IPS-20b (cell line): ENCODE measurements around the gene EIF1AX.
A peak's percentile ranks its signal among the peaks of the same experiment; 100 is the strongest.
"Not testable (repeated sequence)": the region's sequence is repeated elsewhere in the genome, so short reads cannot be mapped to it uniquely, and the experiment has no call there.

Source experiments
- H3K27ac ChIP-seq: one replicate; pipeline ENCODE4 v1.5.1; 2013; ENCODE audit warnings: low read length
- H3K27me3 ChIP-seq: 2 replicates; pipeline ENCODE4 v1.6.1; 2013; ENCODE audit warnings: mild to moderate bottlenecking, low read length, inconsistent platforms; ENCODE audit not compliant: insufficient read depth
- H3K36me3 ChIP-seq: 2 replicates; pipeline ENCODE4 v1.6.1; 2013; ENCODE audit warnings: low read depth, mild to moderate bottlenecking, inconsistent platforms, low read length, moderate library complexity; ENCODE audit not compliant: insufficient read depth
- H3K4me1 ChIP-seq: 2 replicates; pipeline ENCODE4 v1.6.1; 2013; ENCODE audit warnings: mild to moderate bottlenecking, control low read depth, inconsistent platforms, low read length, moderate library complexity; ENCODE audit not compliant: insufficient read depth
- H3K4me3 ChIP-seq: 2 replicates; pipeline ENCODE4 v1.5.1; 2013; ENCODE audit warnings: mild to moderate bottlenecking, low read length, inconsistent platforms
- H3K9ac ChIP-seq: 2 replicates; pipeline ENCODE4 v1.6.1; 2013; ENCODE audit warnings: low read depth, mild to moderate bottlenecking, inconsistent platforms, low read length, moderate library complexity
- H3K9me3 ChIP-seq: 2 replicates; pipeline ENCODE4 v1.6.1; 2013; ENCODE audit warnings: mild to moderate bottlenecking, low read depth, low read length, inconsistent platforms; ENCODE audit not compliant: insufficient read depth

The EIF1AX gene

GRCh38 chrX:20147561-20147960 lies 5.9 kb upstream of the EIF1AX start:
- H3K27me3 ChIP-seq: no peaks in the 10 kb centered on the region
- H3K9me3 ChIP-seq: no peaks in the 10 kb centered on the region
- no peaks in the 10 kb centered on the region for H3K4me1 ChIP-seq
- H3K4me3 ChIP-seq: no peak overlapping the region
- 0 out of 2 replicates have a peak, but pooled peaks cover 1% of the 10 kb centered on the region for H3K36me3 ChIP-seq
- H3K27ac ChIP-seq: no peak overlapping the region
- H3K9ac ChIP-seq: no peak overlapping the region

GRCh38 chrX:20144491-20144890 lies 2.9 kb upstream of the EIF1AX start:
- Histone ChIP-seq H3K4me1 (no peaks in the 10 kb centered on the region), H3K4me3 (no peak overlapping the region), H3K27ac (no peak overlapping the region), H3K9me3 (no peaks in the 10 kb centered on the region), H3K9ac (no peak overlapping the region), H3K36me3 (peaks cover 9% of the 10 kb centered on the region), H3K27me3 (no peaks in the 10 kb centered on the region)

- H3K27ac ChIP-seq: no peak overlapping the region
- H3K36me3 ChIP-seq: peaks cover 18% of the 10 kb centered on the region
- H3K9ac ChIP-seq: no peak overlapping the region
- peaks cover 3% of the 10 kb centered on the region; the same call in 1 of the 2 replicates for H3K4me1 ChIP-seq
- no peaks in the 10 kb centered on the region for H3K27me3 ChIP-seq
- no peak overlapping the region for H3K4me3 ChIP-seq
- no peaks in the 10 kb centered on the region for H3K9me3 ChIP-seq
Measured at GRCh38 chrX:20143561-20143960, 1.9 kb upstream of the EIF1AX start.

GRCh38 chrX:20143111-20143510 lies 1.5 kb upstream of the EIF1AX start:
- Histone ChIP-seq H3K27me3 (no peaks in the 10 kb centered on the region), H3K4me1 (peaks cover 3% of the 10 kb centered on the region; the same call in 1 of the 2 replicates), H3K9ac (no peak overlapping the region), H3K4me3 (no peak overlapping the region), H3K36me3 (peaks cover 22% of the 10 kb centered on the region), H3K9me3 (no peaks in the 10 kb centered on the region), H3K27ac (no peak overlapping the region)

- no peak overlapping the region for H3K27ac ChIP-seq
- peaks cover 47% of the 10 kb centered on the region for H3K36me3 ChIP-seq
- H3K4me3 ChIP-seq: peak overlapping the region; percentile 97
- H3K9ac ChIP-seq: peak overlapping the region; percentile 95; the same call in 1 of the 2 replicates
- peaks cover 3% of the 10 kb centered on the region; the same call in 1 of the 2 replicates for H3K4me1 ChIP-seq
- no peaks in the 10 kb centered on the region for H3K27me3 ChIP-seq
- H3K9me3 ChIP-seq: no peaks in the 10 kb centered on the region
Measured at GRCh38 chrX:20140420-20140819, 1.2 kb downstream of the EIF1AX start.

GRCh38 chrX:20139966-20140365 lies 1.7 kb downstream of the EIF1AX start:
- Histone ChIP-seq H3K4me3 (peak overlapping the region; percentile 97), H3K36me3 (peaks cover 51% of the 10 kb centered on the region), H3K9me3 (no peaks in the 10 kb centered on the region), H3K4me1 (peaks cover 3% of the 10 kb centered on the region; the same call in 1 of the 2 replicates), H3K27ac (no peak overlapping the region), H3K27me3 (no peaks in the 10 kb centered on the region), H3K9ac (peak overlapping the region; percentile 95; the same call in 1 of the 2 replicates)

- Histone ChIP-seq H3K9me3 (no peaks in the 10 kb centered on the region), H3K4me1 (peaks cover 3% of the 10 kb centered on the region; the same call in 1 of the 2 replicates), H3K36me3 (peaks cover 87% of the 10 kb centered on the region), H3K27me3 (no peaks in the 10 kb centered on the region), H3K27ac (no peak overlapping the region), H3K9ac (no peak overlapping the region), H3K4me3 (no peak overlapping the region)
Measured at GRCh38 chrX:20135944-20136343, 5.7 kb downstream of the EIF1AX start.

- Histone ChIP-seq H3K27me3 (no peaks in the 10 kb centered on the region), H3K9me3 (no peaks in the 10 kb centered on the region), H3K36me3 (peaks cover 87% of the 10 kb centered on the region), H3K4me1 (no peaks in the 10 kb centered on the region), H3K4me3 (no peak overlapping the region), H3K9ac (no peak overlapping the region), H3K27ac (no peak overlapping the region)
Measured at GRCh38 chrX:20132666-20133065, 9.0 kb downstream of the EIF1AX start.

- H3K9ac ChIP-seq: no peak overlapping the region
- H3K27ac ChIP-seq: no peak overlapping the region
- H3K9me3 ChIP-seq: no peaks in the 10 kb centered on the region
- H3K27me3 ChIP-seq: no peaks in the 10 kb centered on the region
- H3K4me1 ChIP-seq: no peaks in the 10 kb centered on the region
- H3K4me3 ChIP-seq: no peak overlapping the region
- H3K36me3 ChIP-seq: peaks cover 69% of the 10 kb centered on the region
Measured at GRCh38 chrX:20130357-20130756, 11.3 kb downstream of the EIF1AX start.

- H3K9ac ChIP-seq: no peak overlapping the region
- H3K4me3 ChIP-seq: no peak overlapping the region
- no peaks in the 10 kb centered on the region for H3K9me3 ChIP-seq
- H3K4me1 ChIP-seq: no peaks in the 10 kb centered on the region
- H3K36me3 ChIP-seq: peaks cover 67% of the 10 kb centered on the region
- H3K27me3 ChIP-seq: no peaks in the 10 kb centered on the region
- H3K27ac ChIP-seq: no peak overlapping the region
Measured at GRCh38 chrX:20129547-20129946, 12.1 kb downstream of the EIF1AX start.

- peaks cover 62% of the 10 kb centered on the region for H3K36me3 ChIP-seq
- no peaks in the 10 kb centered on the region for H3K9me3 ChIP-seq
- H3K4me1 ChIP-seq: no peaks in the 10 kb centered on the region
- H3K27ac ChIP-seq: no peak overlapping the region
- H3K27me3 ChIP-seq: no peaks in the 10 kb centered on the region
- H3K4me3 ChIP-seq: no peak overlapping the region
- no peak overlapping the region for H3K9ac ChIP-seq
Measured at GRCh38 chrX:20128670-20129069, 13.0 kb downstream of the EIF1AX start.

- H3K36me3 ChIP-seq: peaks cover 50% of the 10 kb centered on the region
- H3K9me3 ChIP-seq, H3K4me1 ChIP-seq, H3K27ac ChIP-seq, H3K4me3 ChIP-seq, H3K9ac ChIP-seq, H3K27me3 ChIP-seq: not testable (repeated sequence)
Measured at GRCh38 chrX:20127440-20127839, 14.2 kb downstream of the EIF1AX start.
